SIG-M5 (cell line): Measurements from ENCODE around the gene ATP2B2.

Experiments
- DNase-seq: peaks from one replicate; lab custom pipeline; 2025; lab: John Stamatoyannopoulos, UW

Gene ATP2B2

DNA sequence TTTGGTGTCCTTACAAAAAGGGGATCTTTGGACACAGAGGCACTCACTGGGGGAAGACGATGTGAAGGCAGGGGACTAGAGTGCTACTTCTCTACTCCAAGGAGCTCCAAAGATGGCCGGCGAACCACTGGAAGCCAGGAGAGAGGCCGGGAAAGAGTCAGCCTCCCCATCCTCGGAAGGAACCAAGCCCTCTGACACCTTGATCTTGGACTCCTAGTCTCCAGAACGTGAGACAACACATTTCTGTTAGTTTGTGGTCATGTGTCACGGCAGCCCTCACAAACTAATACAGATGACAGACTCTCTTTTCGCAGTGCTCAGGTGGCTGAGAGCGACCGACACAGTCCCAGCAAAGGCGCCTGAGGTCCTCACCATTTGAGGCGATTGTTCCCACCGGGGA is 24.4 kb upstream of the ATP2B2 start:
- no peak for DNase-seq

GRCh38 chr3:10528046-10528445 is 22.7 kb upstream of the ATP2B2 start:
- no peak for DNase-seq

DNA sequence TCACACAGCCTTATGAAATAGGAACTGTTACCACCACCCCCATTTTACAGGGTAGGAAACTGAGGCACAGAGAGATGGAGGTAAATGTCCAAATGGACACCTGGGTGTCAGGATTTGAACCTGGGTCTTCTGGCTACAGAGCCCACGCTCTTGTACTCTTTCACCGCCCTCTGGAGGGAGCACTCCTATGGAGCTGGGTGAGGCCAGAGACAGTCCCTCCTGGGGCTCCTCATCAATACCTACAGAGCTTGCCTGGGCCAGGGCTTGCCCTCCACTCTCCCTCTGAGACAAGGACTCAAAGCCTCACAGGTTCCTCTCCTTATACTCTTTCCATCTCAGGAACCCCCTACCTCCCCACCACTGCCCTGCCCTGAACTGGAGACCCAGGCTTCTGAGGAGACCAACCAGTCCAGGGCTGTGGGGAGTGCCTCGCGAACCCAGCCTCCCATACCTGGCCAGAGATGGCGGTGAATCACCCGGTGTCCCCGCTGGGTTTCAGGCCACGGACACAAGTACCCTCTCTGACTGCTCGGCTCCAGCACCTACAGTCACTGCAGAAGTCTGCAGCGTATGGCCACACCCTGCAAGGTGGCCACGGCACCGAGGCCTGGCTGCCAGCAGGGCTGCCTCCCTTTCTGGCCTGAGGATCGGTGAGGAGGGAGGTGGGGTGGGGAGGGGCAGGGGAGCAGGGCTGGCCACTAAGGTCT is 22.1 kb upstream of the ATP2B2 start:
- DNase-seq: no peak

DNA sequence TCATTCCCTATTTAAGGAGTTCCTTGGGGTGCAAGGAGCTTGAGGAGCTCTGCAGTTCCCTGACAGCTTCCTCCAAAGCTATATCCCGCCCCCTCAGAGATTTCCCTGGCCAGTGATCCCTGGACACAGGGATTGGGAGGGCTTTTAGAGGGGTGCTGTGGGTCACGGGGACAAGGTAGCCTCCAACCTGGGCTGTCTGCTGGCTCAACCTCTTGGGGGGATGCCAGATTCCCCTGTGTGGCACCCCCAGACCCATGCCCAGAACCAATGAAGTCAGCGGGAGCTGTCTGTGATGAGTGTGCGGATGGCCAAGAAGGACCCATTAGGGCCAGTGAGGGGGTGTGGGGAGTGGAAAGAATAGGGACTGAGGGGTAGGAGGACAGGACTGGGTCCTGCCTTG is 21.0 kb upstream of the ATP2B2 start:
- no peak for DNase-seq

DNA sequence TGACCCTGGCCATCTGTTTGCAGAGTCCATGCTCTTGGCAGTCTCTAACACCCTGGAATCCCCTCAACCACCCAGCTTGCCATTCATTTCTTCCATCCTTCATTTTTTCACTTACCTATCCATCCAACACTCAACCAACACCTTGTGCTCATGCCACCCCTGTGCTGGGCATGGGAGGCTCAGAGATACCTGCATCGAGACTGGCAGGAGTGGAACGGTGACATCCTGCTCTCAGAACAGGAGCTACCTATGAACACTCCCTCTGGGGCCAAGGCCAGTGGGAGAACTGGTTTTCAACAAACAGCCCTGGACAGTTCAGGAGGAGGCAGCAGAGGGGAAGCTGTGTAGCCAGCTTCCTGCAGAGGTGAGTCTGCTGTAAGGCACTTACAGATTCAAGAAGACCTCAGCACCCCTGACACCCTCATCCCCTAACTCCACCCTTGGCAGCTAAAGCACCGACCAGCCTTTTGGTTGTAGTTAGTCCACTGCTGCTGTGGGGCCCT is 19.5 kb upstream of the ATP2B2 start:
- no peak for DNase-seq

DNA sequence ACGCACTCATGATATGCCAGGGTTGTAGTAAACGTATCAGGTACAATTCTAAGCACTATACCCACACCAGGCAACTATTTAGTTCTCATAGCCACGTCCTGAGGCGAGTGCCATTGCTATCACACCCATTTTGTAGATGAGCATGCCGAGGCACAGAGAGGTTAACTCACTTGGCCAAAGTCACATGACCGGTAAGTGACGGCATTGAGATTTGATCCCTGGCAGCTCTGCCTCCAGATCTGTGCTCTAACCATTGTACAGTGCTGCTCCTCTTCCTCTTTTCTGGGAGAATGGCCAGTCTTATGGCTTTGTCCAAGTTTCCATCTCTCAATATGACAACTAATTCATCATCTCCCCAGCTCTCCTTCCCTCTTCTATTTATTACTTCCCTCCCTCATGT is 18.9 kb upstream of the ATP2B2 start:
- no peak for DNase-seq

GRCh38 chr3:10523561-10523960 is 18.2 kb upstream of the ATP2B2 start:
- no peak for DNase-seq

GRCh38 chr3:10522646-10523303 is 17.4 kb upstream of the ATP2B2 start:
- DNase-seq: no peak

- no peak for DNase-seq
These were observed 16.5 kb upstream of the ATP2B2 start for GRCh38 chr3:10521772-10522441.

DNA sequence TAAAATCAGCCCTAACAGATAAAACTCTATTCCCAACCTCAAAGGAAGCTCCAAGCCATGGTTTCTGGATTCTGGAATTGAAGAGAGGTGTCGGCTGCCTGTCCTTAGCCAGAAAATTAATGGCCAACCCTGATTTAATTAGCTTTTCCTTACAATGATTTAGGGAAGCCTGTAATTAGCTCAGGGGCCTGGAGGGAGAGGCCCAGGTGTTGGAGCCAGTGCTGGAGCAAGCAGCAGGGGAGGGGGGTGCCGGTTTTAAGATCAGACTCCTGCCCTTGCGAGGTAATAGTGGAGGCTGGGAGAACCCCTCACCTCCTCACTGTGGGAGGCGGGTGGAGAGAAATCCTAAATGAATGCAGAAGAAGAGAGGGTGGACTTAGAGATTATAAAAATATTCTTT is 14.7 kb upstream of the ATP2B2 start:
- no peak for DNase-seq

DNA sequence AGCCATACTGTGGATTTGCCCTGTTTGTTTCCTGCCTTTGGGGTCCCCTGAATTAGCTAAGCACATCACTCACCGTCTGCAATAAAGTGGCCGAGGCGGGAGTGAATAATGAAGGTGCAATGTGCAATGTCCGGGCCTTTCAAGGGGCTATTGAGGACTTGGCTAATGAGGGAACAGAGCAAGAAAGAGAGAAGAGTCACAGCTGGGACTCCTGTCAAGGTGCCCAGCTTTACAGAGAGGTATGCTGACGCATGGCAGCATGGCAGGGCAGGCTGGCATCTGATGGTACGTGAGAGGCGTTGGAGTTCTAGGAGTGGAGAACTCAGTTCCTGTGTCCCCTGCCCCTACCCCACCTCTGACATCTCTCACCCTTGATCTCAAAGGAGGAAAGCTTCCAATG is 13.8 kb upstream of the ATP2B2 start:
- no peak for DNase-seq

GRCh38 chr3:10518506-10519150 is 13.2 kb upstream of the ATP2B2 start:
- no peak for DNase-seq

GRCh38 chr3:10517627-10518026 is 12.2 kb upstream of the ATP2B2 start:
- no peak for DNase-seq

DNA sequence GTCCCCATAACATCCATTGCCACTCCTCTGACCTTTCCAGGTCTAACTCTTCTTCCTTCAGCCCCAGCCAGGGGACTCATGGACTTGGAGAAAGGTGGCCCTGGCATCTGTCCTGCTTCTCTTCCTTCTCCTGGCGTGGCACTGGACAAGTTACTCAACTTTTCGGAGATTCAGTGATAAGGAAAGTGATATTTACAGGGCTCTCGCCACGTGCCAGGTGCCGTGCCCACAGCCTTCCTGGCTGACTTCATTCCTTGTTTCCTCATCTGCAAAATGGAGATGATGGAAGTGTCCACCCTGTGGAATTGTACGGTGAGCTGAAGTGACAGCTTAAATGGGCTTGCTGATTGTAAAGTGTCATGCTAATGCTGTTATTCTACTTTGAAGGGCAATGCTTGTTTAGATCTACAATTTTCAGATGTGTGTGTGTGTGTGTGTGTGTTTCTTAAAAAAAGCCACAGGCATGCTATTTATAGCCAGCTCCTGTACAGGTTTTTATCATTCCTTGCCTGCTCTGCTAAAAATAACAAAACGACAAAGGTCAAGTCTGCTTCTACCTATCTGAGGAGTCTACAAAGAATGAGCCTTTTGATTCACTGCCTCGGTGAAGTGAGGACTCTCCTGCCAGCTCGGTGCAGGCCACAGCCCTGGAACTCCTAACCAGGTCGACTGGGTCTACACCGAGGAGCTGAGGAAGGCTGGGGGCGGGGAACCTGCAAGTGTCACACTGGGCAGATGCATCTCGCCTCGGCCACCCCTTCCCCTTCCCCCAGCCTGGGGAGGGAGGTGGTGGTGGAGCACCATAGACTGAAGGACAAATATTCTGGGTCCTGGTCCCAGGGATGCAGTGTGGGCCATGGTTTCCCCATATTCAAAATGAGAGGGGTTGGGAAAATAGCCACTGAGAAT is 11.4 kb upstream of the ATP2B2 start:
- DNase-seq: no peak

GRCh38 chr3:10515884-10516495 is 10.6 kb upstream of the ATP2B2 start:
- DNase-seq: no peak

- DNase-seq: no peak
These were observed 10.0 kb upstream of the ATP2B2 start for GRCh38 chr3:10515396-10515795.

DNA sequence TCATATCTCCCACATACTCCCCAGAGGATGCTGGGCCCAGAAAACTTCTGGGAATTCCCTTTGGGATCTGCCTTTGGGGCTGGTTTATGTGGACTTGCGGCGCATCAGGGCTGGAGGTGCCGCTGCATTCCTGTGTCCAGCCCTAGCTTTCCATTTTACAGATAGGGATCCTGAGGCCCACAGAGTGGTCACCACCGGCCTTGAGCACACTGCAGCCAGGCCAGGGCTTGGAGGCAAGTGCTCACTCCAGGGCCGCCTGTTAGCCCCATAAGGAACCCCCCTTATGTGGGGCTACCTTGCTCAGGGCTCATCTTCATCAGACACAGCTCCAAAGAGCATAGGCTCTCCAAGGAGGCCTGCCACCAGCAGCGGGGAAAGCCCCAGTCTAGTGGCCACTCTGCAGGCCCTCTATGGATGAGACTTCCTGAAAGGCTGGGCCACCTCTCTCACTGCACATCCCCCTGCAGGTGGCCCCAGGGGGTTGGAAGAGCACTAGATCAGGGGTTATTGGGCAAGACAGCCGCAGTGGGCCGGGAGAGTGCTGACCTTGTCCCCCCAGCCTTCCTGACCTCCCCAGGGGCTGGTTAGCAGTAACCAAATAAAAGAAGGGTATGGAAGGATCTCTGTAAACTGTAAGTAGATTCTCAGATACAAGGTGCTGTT is 9.2 kb upstream of the ATP2B2 start:
- no peak for DNase-seq

GRCh38 chr3:10513306-10513705 is 7.9 kb upstream of the ATP2B2 start:
- DNase-seq: no peak

- DNase-seq: no peak
These were observed 7.3 kb upstream of the ATP2B2 start for GRCh38 chr3:10512687-10513086.

GRCh38 chr3:10511809-10512494 is 6.6 kb upstream of the ATP2B2 start:
- no peak for DNase-seq
